Upper lobe of left lung (tissue), 6 donors: ENCODE data around the gene STXBP6. TPM values are rescaled to one million over a fixed set of nuclear protein-coding genes. Genes with fewer than 3 reads are reported as not detected.

Experiments
- ATAC-seq, 2 donors: fragments of 200-7000 bp; cut with Tn5 transposase; one replicate each; pipeline ENCODE4 v1.9.1; 2022; ENCODE audit warnings: mild to moderate bottlenecking in 2 of 2, moderate library complexity in 2 of 2; ENCODE audit not compliant: low FRiP score in 2 of 2
- DNase-seq, 2 donors: peaks; one replicate each; pipeline ENCODE4 v3.0.0-alpha.2; 2019 to 2020
- H3K27ac ChIP-seq, 4 donors: fragments of 200-600 bp; sonication (generic); one replicate each; pipeline ENCODE4 v1.5.1; 2016 to 2019
- H3K27me3 ChIP-seq, 4 donors: fragments of 200-600 bp; sonication (generic); one replicate each; pipeline ENCODE4 v1.5.1; 2017 to 2019
- H3K36me3 ChIP-seq, 4 donors: fragments of 200-600 bp; sonication (generic); one replicate each; pipeline ENCODE4 v1.5.1; 2016 to 2019
- H3K4me1 ChIP-seq, 4 donors: fragments of 200-600 bp; sonication (generic); one replicate each; pipeline ENCODE4 v1.5.1; 2018 to 2019
- H3K4me3 ChIP-seq, 4 donors: fragments of 200-600 bp; sonication (generic); one replicate each; pipeline ENCODE4 v1.5.1; 2017 to 2019; ENCODE audit warnings: mild to moderate bottlenecking in 2 of 4, moderate library complexity in 1 of 4
- H3K9me3 ChIP-seq, 4 donors: fragments of 200-600 bp; sonication (generic); one replicate each; pipeline ENCODE4 v1.5.1; 2018 to 2019
- CTCF ChIP-seq, 6 experiments: fragments of 450-650 bp in 4 of 6; fragments of 200-600 bp in 2 of 6; sonication (generic) in 2 of 6; IDR thresholded peaks; one replicate each; pipeline ENCODE4 v1.5.1; 2016 to 2019; ENCODE audit warnings: antibody characterized with exemption in 6 of 6
- EP300 ChIP-seq, 4 donors: sonication (generic); formaldehyde crosslinking; IDR thresholded peaks; one replicate each; pipeline ENCODE4 v1.5.1; 2017; ENCODE audit warnings: antibody characterized with exemption in 4 of 4, control low read depth in 2 of 4
- POLR2A ChIP-seq, 4 donors: fragments of 450-650 bp; IDR thresholded peaks; one replicate each; pipeline ENCODE4 v1.5.1; 2016 to 2017; ENCODE audit warnings: antibody characterized with exemption in 4 of 4, mild to moderate bottlenecking in 2 of 4
- POLR2AphosphoS5 ChIP-seq, 2 donors: sonication (generic); formaldehyde crosslinking; IDR thresholded peaks; one replicate each; pipeline ENCODE4 v1.5.1; 2017; ENCODE audit warnings: antibody characterized with exemption in 2 of 2
- WGBS, 2 donors: methylation state at CpG; one replicate each; pipeline ENCODE4 v1.1.5; 2017 to 2018; 5-methylcytosine and 5-hydroxymethylcytosine counted together
- total RNA-seq, 6 donors: library from RNA; depleted of rRNA in 4 of 6; stranded (reverse); fragments of >200 nt in 4 of 6; gene quantifications; one replicate each; pipeline versions ENCODE4 v1.1.0 to v1.2.1, GENCODE V29; 2016 to 2021
- donor health status: DM: no; HTN: no; CAD: no; lungs with moderate emphysema.
- donor health status: DM: no; HTN: yes; CAD: no; lungs with severe emphysema.

STXBP6 gene
- total RNA-seq, 6 donors from 2014 or later, result 13.6 to 38.3 (median 23.7) TPM

- peaks cover 0 to 7% (median 2%) of the 10 kb centered on the region in 4 donors for H3K4me1 ChIP-seq
- WGBS, 2 donors, result 30 to 42% methylated on average over 4 of the region's 4 CpGs
- H3K9me3 ChIP-seq, result no peaks in the 10 kb centered on the region
- TF ChIP-seq POLR2AphosphoS5 (IDR thresholded peaks at IDR 0.05), result no peak
- TF ChIP-seq EP300 (IDR thresholded peaks at IDR 0.05), result no peak
- TF ChIP-seq CTCF (IDR thresholded peaks at IDR 0.05), result no peak
- ATAC-seq (peak in 1 of 2 donors; percentile 43), DNase-seq (no peak)
- H3K27me3 ChIP-seq, result no peaks in the 10 kb centered on the region
- no peak overlapping the region for H3K27ac ChIP-seq
- no peaks in the 10 kb centered on the region for H3K36me3 ChIP-seq
- no peak overlapping the region for H3K4me3 ChIP-seq
These were observed 260.5 kb downstream of the STXBP6 start for GRCh38 chr14:24789378-24789884.

GRCh38 chr14:24785698-24786097 is 264.2 kb downstream of the STXBP6 start:
- Histone ChIP-seq H3K4me1 (peaks cover 0 to 7% (median 2%) of the 10 kb centered on the region in 4 donors), H3K9me3 (no peaks in the 10 kb centered on the region), H3K27me3 (no peaks in the 10 kb centered on the region), H3K4me3 (no peak overlapping the region), H3K27ac (no peak overlapping the region), H3K36me3 (no peaks in the 10 kb centered on the region)
- TF ChIP-seq POLR2A (IDR thresholded peaks at IDR 0.05), result no peak
- no peak for TF ChIP-seq CTCF (IDR thresholded peaks at IDR 0.05)
- no peak for TF ChIP-seq POLR2AphosphoS5 (IDR thresholded peaks at IDR 0.05)
- no peak for TF ChIP-seq EP300 (IDR thresholded peaks at IDR 0.05)
- WGBS, 2 donors, result 81 to 91% methylated on average over 1 of the region's 1 CpG
- ATAC-seq (no peak), DNase-seq (no peak)

GRCh38 chr14:24784981-24785380 is 265.0 kb downstream of the STXBP6 start:
- ATAC-seq (no peak), DNase-seq (no peak)
- no peak overlapping the region for H3K4me3 ChIP-seq
- H3K9me3 ChIP-seq, result no peaks in the 10 kb centered on the region
- H3K36me3 ChIP-seq, result no peaks in the 10 kb centered on the region
- TF ChIP-seq POLR2AphosphoS5 (IDR thresholded peaks at IDR 0.05), result no peak
- no peak overlapping the region for H3K27ac ChIP-seq
- peaks cover 0 to 7% (median 2%) of the 10 kb centered on the region in 4 donors for H3K4me1 ChIP-seq
- no peaks in the 10 kb centered on the region for H3K27me3 ChIP-seq

- DNase-seq (no peak), ATAC-seq (no peak)
- Histone ChIP-seq H3K4me3 (no peak overlapping the region), H3K36me3 (no peaks in the 10 kb centered on the region), H3K9me3 (no peaks in the 10 kb centered on the region), H3K27me3 (no peaks in the 10 kb centered on the region), H3K4me1 (peaks cover 0 to 2% (median 0%) of the 10 kb centered on the region in 4 donors), H3K27ac (no peak overlapping the region)
- no peak for TF ChIP-seq POLR2A (IDR thresholded peaks at IDR 0.05)
- TF ChIP-seq POLR2AphosphoS5 (IDR thresholded peaks at IDR 0.05), result no peak
- TF ChIP-seq EP300 (IDR thresholded peaks at IDR 0.05), result no peak
- TF ChIP-seq CTCF (IDR thresholded peaks at IDR 0.05), result no peak
- 44 to 77% methylated on average over 1 of the region's 1 CpG for WGBS, 2 donors
These were observed 266.2 kb downstream of the STXBP6 start for GRCh38 chr14:24783791-24784190.

- TF ChIP-seq EP300 (IDR thresholded peaks at IDR 0.05), result no peak
- no peak for TF ChIP-seq CTCF (IDR thresholded peaks at IDR 0.05)
- no peak for TF ChIP-seq POLR2AphosphoS5 (IDR thresholded peaks at IDR 0.05)
- no peak for TF ChIP-seq POLR2A (IDR thresholded peaks at IDR 0.05)
These were observed 269.7 kb downstream of the STXBP6 start for GRCh38 chr14:24780281-24780680.

More at GRCh38 chr14:24780281-24780680, 269.7 kb downstream of the STXBP6 start:
- ATAC-seq (no peak), DNase-seq (no peak)
- Histone ChIP-seq H3K27me3 (no peaks in the 10 kb centered on the region), H3K27ac (no peak overlapping the region), H3K36me3 (no peaks in the 10 kb centered on the region), H3K4me3 (no peak overlapping the region), H3K9me3 (no peaks in the 10 kb centered on the region), H3K4me1 (no peaks in the 10 kb centered on the region)
- WGBS, 2 donors, result 69 to 76% methylated on average over 5 of the region's 5 CpGs
